ENCODE results near the gene RBM15B. TPM values are rescaled to one million over a fixed set of nuclear protein-coding genes. Genes with fewer than 3 reads are reported as not detected.

RBM15B gene
- total and polyA plus RNA-seq, 11 donors = 4.0 to 21.5 (median 15.7) TPM

- no peaks in the 10 kb centered on the region for H3K27me3 ChIP-seq
- intact Hi-C loops (cut with DNase I) = no loop called here
- peaks cover 0 to 77% (median 40%) of the 10 kb centered on the region in 9 donors for H3K36me3 ChIP-seq
- no peak for ATAC-seq
- WGBS, 4 donors = 58 to 74% (median 67%) methylated on average over 2 of the region's 2 CpGs
- H3K9me3 ChIP-seq = no peaks in the 10 kb centered on the region
- H3K4me3 ChIP-seq = no peak overlapping the region
- H3K27ac ChIP-seq = no peak overlapping the region
- no peak for TF ChIP-seq POLR2A (IDR thresholded peaks at IDR 0.05)
- no peak for TF ChIP-seq CTCF (IDR thresholded peaks at IDR 0.05)
- no peak for DNase-seq
- H3K4me1 ChIP-seq = no peaks in the 10 kb centered on the region
These were observed 17.7 kb downstream of the RBM15B start for GRCh38 chr3:51408813-51409212.

GRCh38 chr3:51422211-51422610, 31.1 kb downstream of the RBM15B start:
- intact Hi-C loops (cut with DNase I) = no loop called here
- H3K36me3 ChIP-seq = peaks cover 0 to 97% (median 84%) of the 10 kb centered on the region in 9 donors

GRCh38 chr3:51426921-51427320, 35.8 kb downstream of the RBM15B start:
- 89 to 95% (median 95%) methylated on average over 4 of the region's 4 CpGs for WGBS, 4 donors
- no peak for TF ChIP-seq CTCF (IDR thresholded peaks at IDR 0.05)
- TF ChIP-seq POLR2A (IDR thresholded peaks at IDR 0.05) = no peak
- no peak for DNase-seq
- Histone ChIP-seq H3K4me1 (no peaks in the 10 kb centered on the region), H3K9me3 (no peaks in the 10 kb centered on the region), H3K27me3 (no peaks in the 10 kb centered on the region), H3K27ac (no peak overlapping the region), H3K36me3 (peaks cover 0 to 95% (median 87%) of the 10 kb centered on the region in 9 donors), H3K4me3 (no peak overlapping the region)
- intact Hi-C loops (cut with DNase I) = no loop called here
- ATAC-seq = no peak

More at GRCh38 chr3:51422211-51422610, 31.1 kb downstream of the RBM15B start:
- ATAC-seq = no peak
- no peak overlapping the region for H3K27ac ChIP-seq
- no peak overlapping the region for H3K4me3 ChIP-seq
- no peaks in the 10 kb centered on the region for H3K4me1 ChIP-seq
- 95 to 97% (median 96%) methylated on average over 3 of the region's 3 CpGs for WGBS, 4 donors
- no peak for DNase-seq
- TF ChIP-seq POLR2A (IDR thresholded peaks at IDR 0.05) = no peak
- no peak for TF ChIP-seq CTCF (IDR thresholded peaks at IDR 0.05)
- no peaks in the 10 kb centered on the region for H3K27me3 ChIP-seq
- no peaks in the 10 kb centered on the region for H3K9me3 ChIP-seq

- Histone ChIP-seq H3K4me1 (no peaks in the 10 kb centered on the region), H3K36me3 (peaks cover 0 to 91% (median 86%) of the 10 kb centered on the region in 9 donors), H3K27ac (no peak overlapping the region), H3K27me3 (no peaks in the 10 kb centered on the region), H3K4me3 (no peak overlapping the region), H3K9me3 (no peaks in the 10 kb centered on the region)
- TF ChIP-seq CTCF (IDR thresholded peaks at IDR 0.05) = no peak
- TF ChIP-seq POLR2A (IDR thresholded peaks at IDR 0.05) = no peak
- 91 to 97% (median 96%) methylated on average over 3 of the region's 3 CpGs for WGBS, 4 donors
- intact Hi-C loops (cut with DNase I) = no loop called here
- ATAC-seq (no peak), DNase-seq (no peak)
These were observed 38.1 kb downstream of the RBM15B start for GRCh38 chr3:51429138-51429537.

Data from heart left ventricle (tissue), 16 donors.